Tibial nerve (tissue), 4 donors: ENCODE results near the gene SNED1. TPM values are rescaled to one million over a fixed set of nuclear protein-coding genes. Genes with fewer than 3 reads are reported as not detected.
A peak's percentile ranks its signal among the peaks of the same experiment; 100 is the strongest.

Experiments used
- DNase-seq, 2 donors: peaks; one replicate each; pipeline ENCODE4 v3.0.0-alpha.2; 2019; ENCODE audit warnings: low spot score in 2 of 2
- H3K27ac ChIP-seq, 4 donors: fragments of 200-600 bp; sonication (generic) in 3 of 4; one replicate each; pipeline ENCODE4 v1.5.1; 2017 to 2019; ENCODE audit warnings: mild to moderate bottlenecking in 1 of 4
- H3K27me3 ChIP-seq, 2 donors: fragments of 200-600 bp; sonication (generic) in 1 of 2; one replicate each; pipeline versions ENCODE4 v1.5.1 to v1.6.0; 2017 to 2019
- H3K36me3 ChIP-seq, 3 donors: fragments of 200-600 bp; sonication (generic); one replicate each; pipeline ENCODE4 v1.5.1; 2018 to 2019
- H3K4me1 ChIP-seq, 4 donors: fragments of 200-600 bp; sonication (generic) in 3 of 4; one replicate each; pipeline ENCODE4 v1.5.1; 2017 to 2019
- H3K4me3 ChIP-seq, 4 donors: fragments of 200-600 bp; sonication (generic) in 3 of 4; one replicate each; pipeline ENCODE4 v1.5.1; 2017 to 2019; ENCODE audit warnings: mild to moderate bottlenecking in 1 of 4, moderate library complexity in 1 of 4
- H3K9me3 ChIP-seq, 4 donors: fragments of 200-600 bp; sonication (generic) in 3 of 4; one replicate each; pipeline ENCODE4 v1.5.1; 2017 to 2019
- EP300 ChIP-seq, 2 donors: sonication (generic); formaldehyde crosslinking; IDR thresholded peaks; one replicate each; pipeline ENCODE4 v1.6.1; 2017; ENCODE audit warnings: antibody characterized with exemption in 2 of 2, mild to moderate bottlenecking in 1 of 2
- POLR2A ChIP-seq, 2 donors: fragments of 450-650 bp; IDR thresholded peaks; one replicate each; pipeline ENCODE4 v1.6.1; 2017; ENCODE audit warnings: antibody characterized with exemption in 2 of 2, mild to moderate bottlenecking in 2 of 2, moderate library complexity in 2 of 2
- WGBS, 2 donors: methylation state at CpG; one replicate each; pipeline ENCODE4 v1.1.5; 2018; 5-methylcytosine and 5-hydroxymethylcytosine counted together
- total RNA-seq, 4 donors: library from RNA; depleted of rRNA; stranded (reverse); fragments of >200 nt; gene quantifications; one replicate each; pipeline ENCODE4 v1.1.0, GENCODE V29; 2016
- TF ChIP-seq, protein P1 (sequence below), 5 experiments: fragments of 200-600 bp in 3 of 5; fragments of 450-650 bp in 2 of 5; sonication (generic) in 3 of 5; IDR thresholded peaks; one replicate each; pipeline ENCODE4 v1.5.1; 2016 to 2019; ENCODE audit warnings: antibody characterized with exemption in 5 of 5, mild to moderate bottlenecking in 3 of 5, moderate library complexity in 2 of 5

Gene SNED1
- total RNA-seq, 4 donors from 2014 or later, result 116 to 226 (median 141) TPM

DNA sequence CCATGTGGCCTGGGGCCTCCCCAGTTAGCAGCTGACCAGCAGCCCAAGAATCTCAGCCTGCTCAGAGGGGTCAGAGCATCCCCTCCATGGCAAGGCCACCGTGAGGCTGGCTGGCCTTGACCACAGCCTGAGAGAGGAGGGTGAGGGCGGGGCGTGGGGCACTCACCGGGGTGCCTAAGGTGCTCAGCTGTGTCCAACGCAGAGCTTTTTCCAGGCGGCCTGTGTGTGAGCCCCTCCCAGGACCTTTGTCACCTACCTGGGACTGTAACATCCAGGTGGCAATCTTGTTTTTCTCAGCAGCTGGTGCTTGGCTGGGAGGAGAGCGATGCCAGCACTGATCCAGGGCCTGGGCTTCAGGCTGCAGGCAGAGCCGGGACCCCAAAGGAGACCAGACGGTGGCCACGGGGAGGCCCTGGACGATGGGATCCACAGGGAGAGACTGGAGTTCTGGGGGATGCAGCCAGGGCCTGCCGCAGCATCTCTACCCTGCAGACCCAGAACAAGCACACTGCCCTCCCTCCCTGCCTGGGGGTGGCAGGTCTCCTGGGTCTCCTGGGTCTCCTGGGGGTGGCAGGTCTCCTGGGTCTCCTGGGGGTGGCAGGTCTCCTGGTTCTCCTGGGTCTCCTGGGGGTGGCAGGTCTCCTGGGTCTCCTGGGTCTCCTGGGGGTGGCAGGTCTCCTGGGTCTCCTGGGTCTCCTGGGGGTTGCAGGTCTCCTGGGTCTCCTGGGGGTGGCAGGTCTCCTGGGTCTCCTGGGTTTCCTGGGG, 12.3 kb downstream of the SNED1 start:
- peaks cover 0 to 5% (median 0%) of the 10 kb centered on the region in 4 donors for H3K9me3 ChIP-seq
- TF ChIP-seq, protein P1, sequence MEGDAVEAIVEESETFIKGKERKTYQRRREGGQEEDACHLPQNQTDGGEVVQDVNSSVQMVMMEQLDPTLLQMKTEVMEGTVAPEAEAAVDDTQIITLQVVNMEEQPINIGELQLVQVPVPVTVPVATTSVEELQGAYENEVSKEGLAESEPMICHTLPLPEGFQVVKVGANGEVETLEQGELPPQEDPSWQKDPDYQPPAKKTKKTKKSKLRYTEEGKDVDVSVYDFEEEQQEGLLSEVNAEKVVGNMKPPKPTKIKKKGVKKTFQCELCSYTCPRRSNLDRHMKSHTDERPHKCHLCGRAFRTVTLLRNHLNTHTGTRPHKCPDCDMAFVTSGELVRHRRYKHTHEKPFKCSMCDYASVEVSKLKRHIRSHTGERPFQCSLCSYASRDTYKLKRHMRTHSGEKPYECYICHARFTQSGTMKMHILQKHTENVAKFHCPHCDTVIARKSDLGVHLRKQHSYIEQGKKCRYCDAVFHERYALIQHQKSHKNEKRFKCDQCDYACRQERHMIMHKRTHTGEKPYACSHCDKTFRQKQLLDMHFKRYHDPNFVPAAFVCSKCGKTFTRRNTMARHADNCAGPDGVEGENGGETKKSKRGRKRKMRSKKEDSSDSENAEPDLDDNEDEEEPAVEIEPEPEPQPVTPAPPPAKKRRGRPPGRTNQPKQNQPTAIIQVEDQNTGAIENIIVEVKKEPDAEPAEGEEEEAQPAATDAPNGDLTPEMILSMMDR (IDR thresholded peaks at IDR 0.05), result no peak
- TF ChIP-seq POLR2A (IDR thresholded peaks at IDR 0.05), result no peak
- no peak for TF ChIP-seq EP300 (IDR thresholded peaks at IDR 0.05)
- peak; percentile 3 to 4 for DNase-seq
- peak overlapping the region in 3 of 4 donors; percentile 36 to 75 (median 73) for H3K27ac ChIP-seq
- H3K4me1 ChIP-seq, result peaks cover 0 to 40% (median 13%) of the 10 kb centered on the region in 4 donors
- H3K27me3 ChIP-seq, result no peaks in the 10 kb centered on the region
- 77 to 84% methylated on average over 10 to 12 of the region's 12 CpGs for WGBS, 2 donors
- no peak overlapping the region for H3K4me3 ChIP-seq
- peaks cover 0 to 22% (median 0%) of the 10 kb centered on the region in 3 donors for H3K36me3 ChIP-seq

DNA sequence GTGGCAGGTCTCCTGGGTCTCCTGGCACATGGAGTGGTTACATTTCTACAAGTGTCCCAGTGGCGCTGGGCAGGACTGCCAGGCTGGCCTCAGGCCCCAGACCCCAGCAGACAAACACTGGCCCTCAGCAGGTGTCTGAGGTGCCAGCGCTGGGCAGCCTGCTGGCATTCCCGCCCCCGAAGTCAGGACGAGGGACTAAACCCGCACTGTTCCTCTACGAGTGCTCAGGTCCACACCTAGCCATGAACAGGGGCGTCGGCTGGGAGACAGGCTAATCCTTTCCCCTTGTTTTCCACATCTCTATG, 12.8 kb downstream of the SNED1 start:
- 86 to 94% methylated on average over 8 of the region's 9 CpGs for WGBS, 2 donors
- TF ChIP-seq, protein P1 (IDR thresholded peaks at IDR 0.05), result no peak
- TF ChIP-seq POLR2A (IDR thresholded peaks at IDR 0.05) (no peak), EP300 (IDR thresholded peaks at IDR 0.05) (no peak)
- DNase-seq, result peak; percentile 3 to 10
- Histone ChIP-seq H3K36me3 (peaks cover 0 to 16% (median 0%) of the 10 kb centered on the region in 3 donors), H3K4me3 (no peak overlapping the region), H3K27ac (no peak overlapping the region), H3K27me3 (no peaks in the 10 kb centered on the region), H3K4me1 (peaks cover 0 to 40% (median 13%) of the 10 kb centered on the region in 4 donors), H3K9me3 (peaks cover 0 to 1% (median 0%) of the 10 kb centered on the region in 4 donors)

DNA sequence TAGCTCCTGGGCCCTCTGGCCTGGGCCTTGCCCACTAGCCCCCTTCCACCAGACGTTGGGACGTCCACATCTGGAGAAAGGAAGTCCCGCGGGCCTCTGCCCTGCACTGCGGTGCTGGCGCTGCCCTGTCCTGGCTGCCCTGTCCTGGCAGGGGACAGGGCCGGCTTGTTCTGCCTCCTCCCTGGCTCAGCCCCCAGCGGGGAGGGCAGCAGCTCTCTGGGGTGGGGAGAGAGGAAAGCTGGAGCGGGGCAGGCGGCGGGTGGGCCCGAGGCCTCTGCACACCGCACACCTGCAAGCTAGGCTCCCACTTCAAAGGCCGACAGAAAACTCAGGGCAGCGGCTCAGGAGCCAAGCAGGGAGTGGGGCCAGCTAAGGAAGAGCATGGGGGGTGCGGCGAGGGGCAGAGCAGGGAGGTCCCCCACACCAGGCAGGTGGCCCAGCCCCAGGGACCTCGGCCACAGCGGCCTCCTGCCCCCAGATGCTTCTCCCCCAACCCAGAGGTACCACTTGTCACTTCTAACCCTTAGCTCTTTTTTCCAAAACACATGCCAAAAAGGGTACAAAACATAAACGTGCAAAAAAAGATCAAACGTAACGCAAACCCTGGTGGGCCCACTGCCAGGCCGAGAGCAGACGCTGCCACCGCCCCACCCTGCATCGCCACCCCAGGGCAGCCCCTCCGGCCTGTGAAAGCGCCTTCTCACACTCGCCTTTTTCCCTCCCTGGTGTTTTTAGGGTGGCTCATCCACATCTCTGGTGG, 13.5 kb downstream of the SNED1 start:
- H3K27me3 ChIP-seq, result no peaks in the 10 kb centered on the region
- 71 to 72% methylated on average over 28 to 29 of the region's 29 CpGs for WGBS, 2 donors
- peaks cover 0 to 12% (median 0%) of the 10 kb centered on the region in 3 donors for H3K36me3 ChIP-seq
- H3K27ac ChIP-seq, result no peak overlapping the region
- DNase-seq, result peak; percentile 4 to 11
- peaks cover 0 to 40% (median 13%) of the 10 kb centered on the region in 4 donors for H3K4me1 ChIP-seq
- no peak for TF ChIP-seq POLR2A (IDR thresholded peaks at IDR 0.05)
- TF ChIP-seq EP300 (IDR thresholded peaks at IDR 0.05), result no peak
- TF ChIP-seq, protein P1 (IDR thresholded peaks at IDR 0.05), result no peak
- H3K9me3 ChIP-seq, result no peaks in the 10 kb centered on the region
- H3K4me3 ChIP-seq, result no peak overlapping the region

DNA sequence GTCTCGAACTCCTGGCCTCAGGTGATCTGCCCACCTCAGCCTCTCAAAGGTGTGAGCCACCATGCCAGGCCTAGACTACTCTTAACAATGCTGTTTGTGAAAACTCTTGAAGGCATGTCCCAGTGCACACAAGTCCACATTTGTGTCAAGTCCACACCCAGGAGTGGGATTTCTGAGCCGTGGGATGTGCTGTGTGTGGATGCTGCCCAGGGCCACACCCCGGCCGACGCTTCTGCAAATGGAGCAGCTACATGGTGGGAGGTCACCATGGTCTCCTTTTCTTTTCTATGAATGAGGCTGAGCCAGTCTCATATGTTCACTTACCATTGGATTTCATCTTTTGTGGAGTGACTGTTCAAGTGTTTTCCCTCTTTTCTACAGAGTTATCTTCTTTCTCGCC, 15.8 kb downstream of the SNED1 start:
- Histone ChIP-seq H3K9me3 (no peaks in the 10 kb centered on the region), H3K27ac (no peak overlapping the region), H3K27me3 (no peaks in the 10 kb centered on the region), H3K36me3 (peaks cover 0 to 27% (median 0%) of the 10 kb centered on the region in 3 donors), H3K4me3 (no peak overlapping the region), H3K4me1 (peaks cover 0 to 28% (median 12%) of the 10 kb centered on the region in 4 donors)
- no peak for DNase-seq
- no peak for TF ChIP-seq EP300 (IDR thresholded peaks at IDR 0.05)
- no peak for TF ChIP-seq POLR2A (IDR thresholded peaks at IDR 0.05)
- TF ChIP-seq, protein P1 (IDR thresholded peaks at IDR 0.05), result no peak
- 90 to 92% methylated on average over 6 of the region's 6 CpGs for WGBS, 2 donors

DNA sequence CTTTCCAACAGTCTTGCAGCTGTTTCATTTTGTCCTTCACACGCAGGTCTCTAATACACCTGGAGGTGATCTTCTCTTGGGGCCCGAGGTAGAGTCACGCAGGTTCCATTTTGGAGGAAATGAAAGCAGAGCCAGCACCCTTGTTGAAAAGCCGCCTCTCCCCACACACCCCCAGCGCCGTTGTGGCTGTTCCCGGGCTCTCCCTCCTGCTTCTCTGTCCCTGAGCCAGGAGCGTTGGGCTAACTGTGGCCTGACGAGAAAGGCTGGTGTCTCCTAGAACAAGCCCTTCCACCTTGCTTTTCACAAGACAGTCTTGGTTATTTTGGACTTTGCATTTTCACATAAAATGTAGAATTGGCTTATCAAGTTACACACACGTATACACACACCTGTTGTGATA, 16.3 kb downstream of the SNED1 start:
- no peak overlapping the region for H3K4me3 ChIP-seq
- WGBS, 2 donors, result 84 to 86% methylated on average over 10 of the region's 10 CpGs
- peaks cover 0 to 33% (median 0%) of the 10 kb centered on the region in 3 donors for H3K36me3 ChIP-seq
- H3K27ac ChIP-seq, result no peak overlapping the region
- no peaks in the 10 kb centered on the region for H3K9me3 ChIP-seq
- peaks cover 0 to 23% (median 8%) of the 10 kb centered on the region in 4 donors for H3K4me1 ChIP-seq
- no peaks in the 10 kb centered on the region for H3K27me3 ChIP-seq
- DNase-seq, result peak in 1 of 2 donors; percentile 5
- TF ChIP-seq POLR2A (IDR thresholded peaks at IDR 0.05), result no peak
- no peak for TF ChIP-seq EP300 (IDR thresholded peaks at IDR 0.05)
- TF ChIP-seq, protein P1 (IDR thresholded peaks at IDR 0.05), result no peak
